HepG2 (cell line): ENCODE results near the gene TPGS1. TPM values are rescaled to one million over a fixed set of nuclear protein-coding genes. Genes with fewer than 3 reads are reported as not detected.
A peak's percentile ranks its signal among the peaks of the same experiment; 100 is the strongest.

ENCODE experiments used
- AGO2 ChIP-seq: fragments of 200-400 bp; formaldehyde crosslinking; optimal IDR thresholded peaks from 2 replicates; pipeline ENCODE3; 2017; ENCODE audit warnings: mild to moderate bottlenecking, low read depth, low read length, moderate library complexity
- CCAR2 ChIP-seq: fragments of 200-400 bp; formaldehyde crosslinking; optimal IDR thresholded peaks from 2 replicates; pipeline ENCODE3; 2018; ENCODE audit warnings: low read depth, mild to moderate bottlenecking, low read length, moderate library complexity
- CHD4 ChIP-seq: fragments of 200-600 bp; sonication (generic); IDR thresholded peaks from 2 replicates; pipeline ENCODE4 v1.7.0; 2017; ENCODE audit warnings: mild to moderate bottlenecking, low read length, borderline replicate concordance
- CSRNP2 ChIP-seq: sonication (generic); formaldehyde crosslinking; conservative IDR thresholded peaks from 2 replicates; pipeline ENCODE4 v1.8.0; 2022; ENCODE audit warnings: low read depth, missing genetic modification reagents
- HDAC2 ChIP-seq: sonication (generic); formaldehyde crosslinking; IDR thresholded peaks from 2 replicates; pipeline ENCODE4 v1.4.0; 2020; ENCODE audit warnings: missing genetic modification reagents
- IRX3 ChIP-seq: sonication (generic); formaldehyde crosslinking; IDR thresholded peaks from 2 replicates; pipeline ENCODE4 v1.8.1; 2023; ENCODE audit warnings: mild to moderate bottlenecking, low read depth, missing genetic modification reagents, borderline replicate concordance
- KDM3A ChIP-seq: IDR thresholded peaks from 2 replicates; pipeline ENCODE4 v1.6.1; 2018; ENCODE audit warnings: low read depth, missing compliant biosample characterization
- PLRG1 ChIP-seq: fragments of 450-650 bp; conservative IDR thresholded peaks from 2 replicates; pipeline ENCODE4 v1.6.1; 2016
- PRDM15 ChIP-seq: sonication (generic); formaldehyde crosslinking; IDR thresholded peaks from 2 replicates; pipeline ENCODE4 v1.4.0; 2020; ENCODE audit warnings: missing genetic modification reagents
- SMAD1 ChIP-seq: sonication (generic); formaldehyde crosslinking; IDR thresholded peaks from 2 replicates; pipeline ENCODE4 v1.4.0; 2020; ENCODE audit warnings: missing genetic modification reagents, low read depth, mild to moderate bottlenecking, borderline replicate concordance
- U2AF2 ChIP-seq: fragments of 200-400 bp; formaldehyde crosslinking; IDR thresholded peaks from 2 replicates; pipeline ENCODE4 v1.6.1; 2017; ENCODE audit warnings: low read depth, mild to moderate bottlenecking, low read length
- ZBED4 ChIP-seq: sonication (generic); formaldehyde crosslinking; IDR thresholded peaks from 2 replicates; pipeline ENCODE4 v1.4.0; 2020; ENCODE audit warnings: missing genetic modification reagents, borderline replicate concordance
- ZC3H13 ChIP-seq: sonication (generic); formaldehyde crosslinking; IDR thresholded peaks from 2 replicates; pipeline ENCODE4 v1.8.1; 2023; ENCODE audit warnings: mild to moderate bottlenecking, missing genetic modification reagents, moderate library complexity
- ZNF253 ChIP-seq: sonication (generic); formaldehyde crosslinking; IDR thresholded peaks from 2 replicates; pipeline ENCODE4 v1.8.0; 2022; ENCODE audit warnings: mild to moderate bottlenecking, missing genetic modification reagents, borderline replicate concordance
- ZNF484 ChIP-seq: sonication (generic); formaldehyde crosslinking; IDR thresholded peaks from 2 replicates; pipeline ENCODE4 v1.5.1; 2020; ENCODE audit warnings: mild to moderate bottlenecking, low read depth, missing genetic modification reagents, borderline replicate concordance
- ZNF547 ChIP-seq: sonication (generic); formaldehyde crosslinking; IDR thresholded peaks from 2 replicates; pipeline ENCODE4 v1.5.1; 2020; ENCODE audit warnings: mild to moderate bottlenecking, missing genetic modification reagents
- ZNF550 ChIP-seq: sonication (generic); formaldehyde crosslinking; IDR thresholded peaks from 2 replicates; pipeline ENCODE4 v1.4.0; 2020; ENCODE audit warnings: mild to moderate bottlenecking, missing genetic modification reagents, borderline replicate concordance
- ZNF563 ChIP-seq: sonication (generic); formaldehyde crosslinking; IDR thresholded peaks from 2 replicates; pipeline ENCODE4 v1.8.0; 2022; ENCODE audit warnings: mild to moderate bottlenecking, moderate library complexity, missing genetic modification reagents
- ZNF619 ChIP-seq: sonication (generic); formaldehyde crosslinking; IDR thresholded peaks from 2 replicates; pipeline ENCODE4 v1.4.0; 2020; ENCODE audit warnings: mild to moderate bottlenecking, missing genetic modification reagents
- ZNF878 ChIP-seq: sonication (generic); formaldehyde crosslinking; IDR thresholded peaks from 2 replicates; pipeline ENCODE4 v1.8.1; 2023; ENCODE audit warnings: mild to moderate bottlenecking, missing genetic modification reagents, moderate library complexity
- polyA plus RNA-seq, 8 experiments: library from polyadenylated mRNA; depleted of rRNA in 3 of 8; stranded (reverse) in 7 of 8; unstranded in 1 of 8; fragments of >200 nt; fragmentation: Illumina TruSeq in 4 of 8; extraction: Trizol in 4 of 8; gene quantifications; 2 replicates each; pipeline versions ENCODE4 v1.2.1 to v1.2.3, GENCODE V29; 2011 to 2016; ENCODE audit warnings: low read depth in 4 of 8, missing spikeins in 1 of 8, mixed read lengths in 1 of 8; ENCODE audit not compliant: insufficient read depth in 1 of 8
- total RNA-seq, 5 experiments: library from RNA; depleted of rRNA; stranded (reverse); fragments of >200 nt; fragmentation: Illumina TruSeq; extraction: Trizol; gene quantifications; 2 replicates each; pipeline ENCODE4 v1.2.3, GENCODE V29; 2016; ENCODE audit warnings: low read depth in 1 of 5

Gene TPGS1
- total and polyA plus RNA-seq, 2 of the 13 experiments (the other 11 are each of a cell fraction or from before 2014, with no cell fraction given): 1.1 to 6.2 TPM

- TF ChIP-seq ZNF253 (no peak), ZNF619 (no peak), ZBED4 (no peak; the same call in 1 of the 2 replicates), U2AF2 (no peak), ZNF550 (CRISPR knock-in tag) (no peak), CCAR2 (no peak), CSRNP2 (CRISPR knock-in tag) (no peak), ZNF547 (CRISPR knock-in tag) (no peak), CHD4 (no peak), HDAC2 (CRISPR knock-in tag) (peak; percentile 47), PRDM15 (CRISPR knock-in tag) (0 out of 2 replicates have a peak, but pooled peaks have one; percentile 13), ZC3H13 (CRISPR knock-in tag) (no peak), IRX3 (CRISPR knock-in tag) (no peak), KDM3A (CRISPR knock-in tag) (peak; percentile 70; the same call in 1 of the 2 replicates), ZNF484 (CRISPR knock-in tag) (no peak), SMAD1 (CRISPR knock-in tag) (no peak), ZNF878 (CRISPR knock-in tag) (no peak), AGO2 (no peak), ZNF563 (CRISPR knock-in tag) (no peak), PLRG1 (no peak)
These were observed 652 bp upstream of the TPGS1 start (continued) for GRCh38 chr19:506404-507285.
